Measurements from ENCODE around the gene ZNF837.

DNA sequence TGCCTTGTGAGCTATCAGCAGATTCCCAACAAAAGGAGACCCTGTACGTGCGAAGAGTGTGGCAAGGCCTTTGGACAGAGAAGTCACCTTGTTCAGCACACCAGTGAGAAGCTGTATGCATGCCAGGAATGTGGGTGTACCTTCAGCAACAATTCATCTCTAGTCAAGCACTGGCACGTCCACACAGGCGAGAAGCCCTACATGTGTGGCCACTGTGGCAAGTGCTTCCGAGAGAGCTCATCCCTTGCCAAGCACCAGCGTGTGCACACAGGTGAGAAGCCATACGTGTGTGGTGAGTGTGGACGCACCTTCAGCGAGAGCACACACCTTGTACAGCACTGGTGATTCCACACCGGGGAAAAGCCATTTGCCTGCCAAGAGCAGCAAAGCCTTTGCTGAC lies 61.6 kb downstream of the ZNF837 start:
- TF ChIP-seq EZH2 (IDR thresholded peaks at IDR 0.05; ENCODE audit: borderline replicate concordance, low read length): no peak
- TF ChIP-seq, protein P1, sequence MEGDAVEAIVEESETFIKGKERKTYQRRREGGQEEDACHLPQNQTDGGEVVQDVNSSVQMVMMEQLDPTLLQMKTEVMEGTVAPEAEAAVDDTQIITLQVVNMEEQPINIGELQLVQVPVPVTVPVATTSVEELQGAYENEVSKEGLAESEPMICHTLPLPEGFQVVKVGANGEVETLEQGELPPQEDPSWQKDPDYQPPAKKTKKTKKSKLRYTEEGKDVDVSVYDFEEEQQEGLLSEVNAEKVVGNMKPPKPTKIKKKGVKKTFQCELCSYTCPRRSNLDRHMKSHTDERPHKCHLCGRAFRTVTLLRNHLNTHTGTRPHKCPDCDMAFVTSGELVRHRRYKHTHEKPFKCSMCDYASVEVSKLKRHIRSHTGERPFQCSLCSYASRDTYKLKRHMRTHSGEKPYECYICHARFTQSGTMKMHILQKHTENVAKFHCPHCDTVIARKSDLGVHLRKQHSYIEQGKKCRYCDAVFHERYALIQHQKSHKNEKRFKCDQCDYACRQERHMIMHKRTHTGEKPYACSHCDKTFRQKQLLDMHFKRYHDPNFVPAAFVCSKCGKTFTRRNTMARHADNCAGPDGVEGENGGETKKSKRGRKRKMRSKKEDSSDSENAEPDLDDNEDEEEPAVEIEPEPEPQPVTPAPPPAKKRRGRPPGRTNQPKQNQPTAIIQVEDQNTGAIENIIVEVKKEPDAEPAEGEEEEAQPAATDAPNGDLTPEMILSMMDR (IDR thresholded peaks at IDR 0.05; ENCODE audit: low read length): no peak
